Neural progenitor cell (in vitro differentiated cells): ENCODE measurements around the gene RTN4IP1. TPM values are rescaled to one million over a fixed set of nuclear protein-coding genes. Genes with fewer than 3 reads are reported as not detected.

Source experiments
- DNase-seq: peaks from one replicate; pipeline ENCODE4 v3.0.0-alpha.2; 2016; ENCODE audit warnings: low spot score
- H2AFZ ChIP-seq: fragments of 200-600 bp; sonication (generic); replicated peaks from 2 replicates; pipeline ENCODE4 v1.6.1; 2016; ENCODE audit warnings: antibody characterized with exemption
- H3F3A ChIP-seq: fragments of 200-600 bp; sonication (generic); 2 replicates; pipeline ENCODE4 v1.6.1; 2016; ENCODE audit warnings: antibody characterized with exemption, low read depth
- H3K27ac ChIP-seq: fragments of 200-600 bp; sonication (generic); 2 replicates; pipeline ENCODE4 v1.5.1; 2016; ENCODE audit warnings: mild to moderate bottlenecking
- H3K27me3 ChIP-seq: fragments of 200-600 bp; sonication (generic); 2 replicates; pipeline ENCODE4 v1.6.1; 2016; ENCODE audit warnings: mild to moderate bottlenecking, moderate library complexity
- H3K36me3 ChIP-seq: fragments of 200-600 bp; sonication (generic); 2 replicates; pipeline ENCODE4 v1.5.1; 2016
- H3K4me1 ChIP-seq: fragments of 200-600 bp; sonication (generic); 2 replicates; pipeline ENCODE4 v1.6.1; 2016; ENCODE audit warnings: mixed run types
- H3K4me2 ChIP-seq: fragments of 200-600 bp; sonication (generic); 2 replicates; pipeline ENCODE4 v1.6.1; 2016
- H3K4me3 ChIP-seq: fragments of 200-600 bp; sonication (generic); 2 replicates; pipeline ENCODE4 v1.5.1; 2016
- H3K79me2 ChIP-seq: fragments of 200-600 bp; sonication (generic); 2 replicates; pipeline ENCODE4 v1.6.1; 2016; ENCODE audit warnings: low read depth
- H3K9ac ChIP-seq: fragments of 200-600 bp; sonication (generic); 2 replicates; pipeline ENCODE4 v1.6.1; 2016
- H3K9me3 ChIP-seq: fragments of 200-600 bp; sonication (generic); 2 replicates; pipeline ENCODE4 v1.5.1; 2016; ENCODE audit warnings: low read depth
- H4K20me1 ChIP-seq: fragments of 200-600 bp; sonication (generic); 2 replicates; pipeline ENCODE4 v1.6.1; 2016; ENCODE audit warnings: low read depth
- H3K27ac Mint-ChIP-seq: 3 replicates; pipeline ENCODE4 v1.8.0; 2021; ENCODE audit warnings: mixed read lengths
- H3K27me3 Mint-ChIP-seq: 2 replicates; pipeline ENCODE4 v1.8.0; 2022; ENCODE audit warnings: low read depth, mild to moderate bottlenecking, inconsistent platforms, moderate library complexity, mixed read lengths; ENCODE audit not compliant: insufficient read depth
- H3K36me3 Mint-ChIP-seq: 3 replicates; pipeline ENCODE4 v1.8.0; 2021; ENCODE audit warnings: mixed read lengths
- H3K4me1 Mint-ChIP-seq: 3 replicates; pipeline ENCODE4 v1.8.0; 2021; ENCODE audit warnings: mixed read lengths
- H3K4me3 Mint-ChIP-seq: 3 replicates; pipeline ENCODE4 v1.8.0; 2021; ENCODE audit warnings: mild to moderate bottlenecking, moderate library complexity, mixed read lengths
- H3K9me3 Mint-ChIP-seq: 3 replicates; pipeline ENCODE4 v1.8.0; 2020; ENCODE audit warnings: mixed read lengths
- CTCF ChIP-seq: fragments of 200-600 bp; sonication (generic); IDR thresholded peaks from 2 replicates; pipeline ENCODE4 v1.5.1; 2017; ENCODE audit warnings: antibody characterized with exemption, mild to moderate bottlenecking
- EZH2 ChIP-seq: fragments of 200-600 bp; sonication (generic); IDR thresholded peaks from 2 replicates; pipeline ENCODE4 v1.6.1; 2017; ENCODE audit warnings: antibody characterized with exemption, mild to moderate bottlenecking, moderate library complexity
- EZH2phosphoT487 ChIP-seq: fragments of 200-600 bp; sonication (generic); IDR thresholded peaks from 2 replicates; pipeline ENCODE4 v1.6.1; 2017; ENCODE audit warnings: antibody characterized with exemption
- total RNA-seq: library from RNA; depleted of rRNA; stranded (reverse); fragments of >200 nt; gene quantifications from 2 replicates; pipeline ENCODE4 v1.2.3, GENCODE V29; 2015; ENCODE audit warnings: low replicate concordance

RTN4IP1 gene
- total RNA-seq, 1 donor from 2014 or later, result 10.2 TPM

GRCh38 chr6:106574741-106575458 lies 54.4 kb downstream of the RTN4IP1 start:
- Histone ChIP-seq H3K27ac (no peak overlapping the region), H2AFZ (no peak overlapping the region), H3K79me2 (no peaks in the 10 kb centered on the region), H3K36me3 (no peaks in the 10 kb centered on the region), H3K9me3 (no peaks in the 10 kb centered on the region), H3K4me3 (no peak overlapping the region), H3K27me3 (no peaks in the 10 kb centered on the region), H4K20me1 (peaks cover 17% of the 10 kb centered on the region), H3F3A (peaks cover 4% of the 10 kb centered on the region), H3K9ac (no peak overlapping the region), H3K4me2 (no peak overlapping the region), H3K4me1 (no peaks in the 10 kb centered on the region)
- Mint-ChIP-seq H3K4me1 (peaks cover 6% of the 10 kb centered on the region), H3K27me3 (peaks cover 2% of the 10 kb centered on the region), H3K27ac (peak overlapping the region; percentile 89), H3K36me3 (no peaks in the 10 kb centered on the region), H3K4me3 (no peak overlapping the region), H3K9me3 (no peaks in the 10 kb centered on the region)
- DNase-seq, result peak; percentile 62
- TF ChIP-seq EZH2phosphoT487 (peak; percentile 98), CTCF (no peak), EZH2 (no peak)

- Histone ChIP-seq H3K27ac (no peak overlapping the region), H3F3A (peaks cover 4% of the 10 kb centered on the region), H3K4me3 (no peak overlapping the region), H2AFZ (no peak overlapping the region), H3K27me3 (no peaks in the 10 kb centered on the region), H3K9ac (no peak overlapping the region), H3K79me2 (no peaks in the 10 kb centered on the region), H3K36me3 (no peaks in the 10 kb centered on the region), H4K20me1 (peaks cover 17% of the 10 kb centered on the region), H3K4me2 (no peak overlapping the region), H3K4me1 (no peaks in the 10 kb centered on the region), H3K9me3 (no peaks in the 10 kb centered on the region)
- no peak for DNase-seq
- H3K4me1 Mint-ChIP-seq, result peaks cover 6% of the 10 kb centered on the region
- no peak overlapping the region for H3K4me3 Mint-ChIP-seq
- H3K27me3 Mint-ChIP-seq, result peaks cover 2% of the 10 kb centered on the region
- no peaks in the 10 kb centered on the region for H3K36me3 Mint-ChIP-seq
- H3K27ac Mint-ChIP-seq, result no peak overlapping the region
- TF ChIP-seq CTCF, result no peak
- no peaks in the 10 kb centered on the region for H3K9me3 Mint-ChIP-seq
Observed at GRCh38 chr6:106572875-106573585, 56.3 kb downstream of the RTN4IP1 start.

- H3K27ac Mint-ChIP-seq, result no peak overlapping the region
- no peak overlapping the region for H3K4me3 ChIP-seq
Observed at GRCh38 chr6:106572436-106572835, 56.9 kb downstream of the RTN4IP1 start.

More at GRCh38 chr6:106572436-106572835, 56.9 kb downstream of the RTN4IP1 start:
- no peak overlapping the region for H3K4me2 ChIP-seq
- TF ChIP-seq EZH2 (no peak), CTCF (no peak), EZH2phosphoT487 (no peak)
- H3K79me2 ChIP-seq, result no peaks in the 10 kb centered on the region
- no peaks in the 10 kb centered on the region for H3K36me3 Mint-ChIP-seq
- H3K4me1 ChIP-seq, result no peaks in the 10 kb centered on the region
- H3K27me3 ChIP-seq, result no peaks in the 10 kb centered on the region
- H3K9ac ChIP-seq, result no peak overlapping the region
- peaks cover 4% of the 10 kb centered on the region for H3F3A ChIP-seq
- H4K20me1 ChIP-seq, result peaks cover 17% of the 10 kb centered on the region
- peaks cover 2% of the 10 kb centered on the region for H3K27me3 Mint-ChIP-seq
- H3K4me3 Mint-ChIP-seq, result no peak overlapping the region
- H3K36me3 ChIP-seq, result no peaks in the 10 kb centered on the region
- peaks cover 6% of the 10 kb centered on the region for H3K4me1 Mint-ChIP-seq
- no peaks in the 10 kb centered on the region for H3K9me3 ChIP-seq
- no peaks in the 10 kb centered on the region for H3K9me3 Mint-ChIP-seq
- H3K27ac ChIP-seq, result no peak overlapping the region
- H2AFZ ChIP-seq, result no peak overlapping the region
- no peak for DNase-seq
